IMR-90 (cell line): Measurements from ENCODE around the gene SLC6A2. TPM values are rescaled to one million over a fixed set of nuclear protein-coding genes. Genes with fewer than 3 reads are reported as not detected.

Experiments used
- ATAC-seq: fragments of 200-7000 bp; cut with Tn5 transposase; 2 replicates; pipeline ENCODE4 v1.9.1; 2020; ENCODE audit warnings: low read depth, mild to moderate bottlenecking, moderate library complexity
- BruUV-seq: library from RNA; stranded (reverse); fragments of 400-500 nt; replicated peaks from 2 replicates; lab custom pipeline; 2021; lab: Mats Ljungman, UMichigan
- CTCF ChIA-PET: fragments of 300-600 bp; formaldehyde crosslinking; extraction: SDS; loops from one replicate; lab custom pipeline; 2021; ENCODE audit warnings: antibody characterized with exemption; lab: Yijun Ruan, JAX
- POLR2A ChIA-PET: fragments of 300-600 bp; sonication (Branson Sonifier 250); formaldehyde crosslinking; loops from one replicate; lab custom pipeline; 2022; ENCODE audit warnings: antibody characterized with exemption; ENCODE audit not compliant: unreplicated experiment; lab: Charles Lee
- DNase-seq: peaks from one replicate; pipeline ENCODE4 v3.0.0; 2013
- H2AFZ ChIP-seq: replicated peaks from 2 replicates; pipeline ENCODE3; 2013; ENCODE audit warnings: low read length, mild to moderate bottlenecking; ENCODE audit not compliant: poor library complexity
- H2AK5ac ChIP-seq: 2 replicates; pipeline ENCODE4 v1.6.1; 2013; ENCODE audit warnings: low read depth, low read length, inconsistent platforms
- H2AK9ac ChIP-seq: replicated peaks from 2 replicates; pipeline ENCODE3; 2013; ENCODE audit warnings: mild to moderate bottlenecking, low read depth, low read length, moderate library complexity; ENCODE audit not compliant: poor library complexity
- H2BK120ac ChIP-seq: 2 replicates; pipeline ENCODE4 v1.6.1; 2013; ENCODE audit warnings: low read depth, low read length, inconsistent platforms
- H2BK15ac ChIP-seq: 3 replicates; pipeline ENCODE4 v1.6.1; 2013; ENCODE audit warnings: low read depth, low read length, inconsistent platforms
- H2BK20ac ChIP-seq: 2 replicates; pipeline ENCODE4 v1.6.1; 2013; ENCODE audit warnings: low read depth, mild to moderate bottlenecking, inconsistent platforms, low read length, moderate library complexity
- H2BK5ac ChIP-seq: 2 replicates; pipeline ENCODE4 v1.6.1; 2013; ENCODE audit warnings: mild to moderate bottlenecking, low read depth, low read length, inconsistent platforms; ENCODE audit not compliant: poor library complexity, severe bottlenecking
- H3K14ac ChIP-seq: replicated peaks from 2 replicates; pipeline ENCODE4 v1.6.1; 2013; ENCODE audit warnings: low read depth, low read length, inconsistent platforms
- H3K18ac ChIP-seq: 2 replicates; pipeline ENCODE4 v1.6.1; 2013; ENCODE audit warnings: low read depth, low read length, control low read depth
- H3K23ac ChIP-seq: 2 replicates; pipeline ENCODE4 v1.6.1; 2013; ENCODE audit warnings: low read depth, low read length, inconsistent platforms
- H3K27ac ChIP-seq: 2 replicates; pipeline ENCODE4 v1.5.1; 2013; ENCODE audit warnings: mild to moderate bottlenecking, control low read depth, low read length; ENCODE audit not compliant: insufficient read depth
- H3K27me3 ChIP-seq: 2 replicates; pipeline ENCODE4 v1.6.1; 2013; ENCODE audit warnings: low read length; ENCODE audit not compliant: control insufficient read depth, insufficient read depth
- H3K36me3 ChIP-seq: 2 replicates; pipeline ENCODE4 v1.6.1; 2013; ENCODE audit warnings: low read length, mixed read lengths; ENCODE audit not compliant: control insufficient read depth, insufficient read depth
- H3K4ac ChIP-seq: 2 replicates; pipeline ENCODE4 v1.6.1; 2013; ENCODE audit warnings: low read depth, low read length, inconsistent platforms
- H3K4me1 ChIP-seq: 2 replicates; pipeline ENCODE4 v1.6.1; 2013; ENCODE audit warnings: low read length, mixed read lengths; ENCODE audit not compliant: control insufficient read depth, insufficient read depth
- H3K4me2 ChIP-seq: 2 replicates; pipeline ENCODE4 v1.6.1; 2013; ENCODE audit warnings: low read depth, mild to moderate bottlenecking, control low read depth, low read length, moderate library complexity
- H3K4me3 ChIP-seq: 2 replicates; pipeline ENCODE4 v1.5.1; 2013; ENCODE audit warnings: low read depth, mild to moderate bottlenecking, control low read depth, low read length, moderate library complexity; ENCODE audit not compliant: insufficient read depth
- H3K56ac ChIP-seq: 2 replicates; pipeline ENCODE4 v1.6.1; 2013; ENCODE audit warnings: low read length, inconsistent platforms; ENCODE audit not compliant: insufficient read depth; ENCODE audit errors: extremely low read depth
- H3K79me1 ChIP-seq, 2 experiments: 2 replicates each; pipeline ENCODE4 v1.6.1; 2013; ENCODE audit warnings: low read length in 2 of 2, inconsistent platforms in 1 of 2, low read depth in 1 of 2
- H3K9ac ChIP-seq: 2 replicates; pipeline ENCODE4 v1.6.1; 2013; ENCODE audit warnings: low read depth, low read length, control low read depth
- H3K9me1 ChIP-seq: 2 replicates; pipeline ENCODE4 v1.6.1; 2013; ENCODE audit warnings: low read length, inconsistent platforms; ENCODE audit not compliant: insufficient read depth
- H3K9me3 ChIP-seq: 2 replicates; pipeline ENCODE4 v1.6.1; 2013; ENCODE audit warnings: low read length; ENCODE audit not compliant: control insufficient read depth, insufficient read depth
- H4K20me1 ChIP-seq: 2 replicates; pipeline ENCODE4 v1.6.1; 2013; ENCODE audit warnings: low read length, inconsistent platforms; ENCODE audit not compliant: insufficient read depth
- H4K5ac ChIP-seq: 2 replicates; pipeline ENCODE4 v1.6.1; 2013; ENCODE audit warnings: mild to moderate bottlenecking, low read depth, low read length, control low read depth
- H4K8ac ChIP-seq, 2 experiments: 2 replicates each; pipeline ENCODE4 v1.6.1; 2013; ENCODE audit warnings: low read depth in 2 of 2, low read length in 2 of 2, control low read depth in 1 of 2, inconsistent platforms in 1 of 2
- H4K91ac ChIP-seq: 2 replicates; pipeline ENCODE4 v1.6.1; 2013; ENCODE audit warnings: low read depth, low read length, inconsistent platforms; ENCODE audit not compliant: insufficient read depth
- BHLHE40 ChIP-seq: fragments of 150-350 bp; IDR thresholded peaks from 2 replicates; pipeline ENCODE4 v1.6.1; 2016; ENCODE audit warnings: mild to moderate bottlenecking, low read depth, low read length
- FOS ChIP-seq: fragments of 150-350 bp; IDR thresholded peaks from 2 replicates; pipeline ENCODE4 v1.6.1; 2016; ENCODE audit warnings: low read depth, low read length
- MAFK ChIP-seq: IDR thresholded peaks from 2 replicates; pipeline ENCODE4 v1.6.1; 2012; ENCODE audit warnings: low read depth, low read length, improper control_type of control experiment
- MAZ ChIP-seq: IDR thresholded peaks from 2 replicates; pipeline ENCODE4 v1.6.1; 2012; ENCODE audit warnings: low read depth, mild to moderate bottlenecking, low read length, improper control_type of control experiment, moderate library complexity, borderline replicate concordance
- NFE2L2 ChIP-seq: fragments of 150-350 bp; IDR thresholded peaks from 2 replicates; pipeline ENCODE4 v1.6.1; 2016; ENCODE audit warnings: low read depth, mild to moderate bottlenecking, low read length
- RAD21 ChIP-seq: IDR thresholded peaks from 2 replicates; pipeline ENCODE4 v1.6.1; 2012; ENCODE audit warnings: low read length, improper control_type of control experiment
- RCOR1 ChIP-seq: IDR thresholded peaks from 2 replicates; pipeline ENCODE4 v1.6.1; 2012; ENCODE audit warnings: mild to moderate bottlenecking, low read length, improper control_type of control experiment; ENCODE audit not compliant: insufficient replicate concordance
- RFX5 ChIP-seq: IDR thresholded peaks from 2 replicates; pipeline ENCODE4 v1.8.0; 2012; ENCODE audit warnings: low read depth, mild to moderate bottlenecking, low read length, moderate library complexity
- SMC3 ChIP-seq: fragments of 150-350 bp; IDR thresholded peaks from 2 replicates; pipeline ENCODE4 v1.6.1; 2016; ENCODE audit warnings: low read depth, mild to moderate bottlenecking, antibody characterized with exemption, low read length, moderate library complexity
- dilution Hi-C: fragments of 300-500 bp; cut with HindIII; formaldehyde crosslinking; loops from one replicate; pipeline ENCODE4 v1.14.3; 2018; ENCODE audit warnings: low sequenced_read_pairs; ENCODE audit not compliant: unreplicated experiment
- in situ Hi-C: fragments of 300-500 bp; cut with MboI; formaldehyde crosslinking; loops from 3 replicates; pipeline ENCODE4 v1.14.3; 2019; ENCODE audit warnings: low sequenced_read_pairs, inconsistent platforms, mixed read lengths
- intact Hi-C: fragments of 100-400 bp; cut with micrococcal nuclease; formaldehyde crosslinking; loops from 2 replicates; pipeline ENCODE4 v1.10.0; 2022
- polyA plus RNA-seq, 3 experiments: library from polyadenylated mRNA; depleted of rRNA; stranded (reverse); fragments of >200 nt; gene quantifications; 2 replicates each; pipeline ENCODE4 v1.2.3, GENCODE V29; 2012; ENCODE audit warnings: low replicate concordance in 1 of 3
- total RNA-seq: library from RNA; depleted of rRNA; stranded (reverse); fragments of >200 nt; gene quantifications from 2 replicates; pipeline ENCODE4 v1.2.3, GENCODE V29; 2012
- TF ChIP-seq, protein P1 (sequence below): fragments of 150-350 bp; IDR thresholded peaks from 2 replicates; pipeline ENCODE4 v1.6.1; 2017; ENCODE audit warnings: mild to moderate bottlenecking, antibody characterized with exemption, low read length, low read depth

Gene SLC6A2
- total and polyA plus RNA-seq, 2 of the 4 experiments (the other 2 are of a cell fraction): not detected

DNA sequence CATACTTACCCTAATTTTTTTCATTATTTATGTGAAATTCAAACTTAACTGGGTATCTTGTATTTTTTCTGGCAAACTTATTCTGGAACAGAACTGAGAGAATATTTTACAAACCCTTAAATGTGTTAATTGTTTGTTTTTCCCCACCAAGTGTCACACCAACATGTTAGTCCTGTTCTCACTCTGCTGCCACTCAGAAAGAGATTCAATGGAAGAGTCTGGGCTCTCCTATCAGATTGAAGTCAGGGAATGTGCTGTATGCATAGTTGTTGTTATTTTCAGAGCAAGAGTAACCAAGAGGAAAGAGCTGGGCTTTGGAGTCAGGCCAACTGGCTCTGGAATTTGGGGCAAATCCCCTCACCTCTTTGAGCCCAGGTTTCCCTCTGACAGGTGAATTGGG is 43.2 kb downstream of the SLC6A2 start:
- Histone ChIP-seq H2AK9ac (no peak overlapping the region), H3K4ac (no peak overlapping the region), H3K23ac (no peak overlapping the region), H3K36me3 (no peaks in the 10 kb centered on the region), H3K18ac (no peak overlapping the region), H3K9me3 (no peaks in the 10 kb centered on the region), H2AK5ac (no peak overlapping the region), H3K4me1 (no peaks in the 10 kb centered on the region), H2BK20ac (no peak overlapping the region), H2BK5ac (no peak overlapping the region), H3K4me2 (no peak overlapping the region), H3K9me1 (no peaks in the 10 kb centered on the region; the same call in 1 of the 2 replicates), H3K27me3 (peaks cover 29% of the 10 kb centered on the region), H4K8ac (no peak overlapping the region), H3K27ac (no peak overlapping the region), H3K4me3 (no peak overlapping the region), H2BK120ac (no peak overlapping the region), H3K79me1 (no peaks in the 10 kb centered on the region), H2AFZ (no peak overlapping the region), H4K5ac (no peak overlapping the region), H2BK15ac (no peak overlapping the region), H4K91ac (no peak overlapping the region), H3K14ac (no peak overlapping the region), H4K20me1 (no peaks in the 10 kb centered on the region), H3K9ac (no peak overlapping the region), H3K56ac (no peak overlapping the region)
- no peak for TF ChIP-seq BHLHE40
- TF ChIP-seq MAZ: no peak
- TF ChIP-seq SMC3: no peak
- TF ChIP-seq RFX5: no peak
- no peak for TF ChIP-seq MAFK
- TF ChIP-seq NFE2L2: no peak
- no peak for TF ChIP-seq RAD21
- TF ChIP-seq, protein P1, sequence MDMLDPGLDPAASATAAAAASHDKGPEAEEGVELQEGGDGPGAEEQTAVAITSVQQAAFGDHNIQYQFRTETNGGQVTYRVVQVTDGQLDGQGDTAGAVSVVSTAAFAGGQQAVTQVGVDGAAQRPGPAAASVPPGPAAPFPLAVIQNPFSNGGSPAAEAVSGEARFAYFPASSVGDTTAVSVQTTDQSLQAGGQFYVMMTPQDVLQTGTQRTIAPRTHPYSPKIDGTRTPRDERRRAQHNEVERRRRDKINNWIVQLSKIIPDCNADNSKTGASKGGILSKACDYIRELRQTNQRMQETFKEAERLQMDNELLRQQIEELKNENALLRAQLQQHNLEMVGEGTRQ: no peak
- TF ChIP-seq RCOR1: no peak
- TF ChIP-seq FOS: no peak
- BruUV-seq: no TSS peak
- intact Hi-C loops: no loop called here
- in situ Hi-C loops: no loop called here
- no peak for ATAC-seq
- dilution Hi-C loops: no loop called here
- CTCF ChIA-PET: no interaction called here
- POLR2A ChIA-PET: no interaction called here
- DNase-seq: no peak
